Lung (tissue), 12 donors: ENCODE data around the gene BASP1. TPM values are rescaled to one million over a fixed set of nuclear protein-coding genes. Genes with fewer than 3 reads are reported as not detected.

ENCODE experiments used
- ATAC-seq: fragments of 200-7000 bp; cut with Tn5 transposase; one replicate; pipeline ENCODE4 v1.9.1; 2020; ENCODE audit warnings: moderate number of reproducible peaks; ENCODE audit not compliant: insufficient read depth, low FRiP score
- DNase-seq, 3 donors: peaks; one replicate each; pipeline ENCODE4 v3.0.0-alpha.2; 2013 to 2017
- H3K27ac ChIP-seq, 2 donors: one replicate each; pipeline ENCODE4 v1.5.1; 2013; ENCODE audit warnings: mild to moderate bottlenecking in 2 of 2, moderate library complexity in 2 of 2, control low read depth in 1 of 2, inconsistent platforms in 1 of 2, low read depth in 1 of 2, low read length in 1 of 2
- H3K27me3 ChIP-seq, 3 donors: one replicate each; pipeline ENCODE4 v1.5.1; 2013; ENCODE audit warnings: low read length in 2 of 3; ENCODE audit not compliant: control insufficient read depth in 3 of 3, insufficient read depth in 3 of 3
- H3K36me3 ChIP-seq, 4 donors: one replicate each; pipeline ENCODE4 v1.5.1; 2013; ENCODE audit warnings: low read length in 4 of 4, mild to moderate bottlenecking in 1 of 4, moderate library complexity in 1 of 4; ENCODE audit not compliant: control insufficient read depth in 4 of 4, insufficient read depth in 4 of 4
- H3K4me1 ChIP-seq, 5 donors: one replicate each; pipeline ENCODE4 v1.5.1; 2013; ENCODE audit warnings: low read length in 5 of 5, mild to moderate bottlenecking in 2 of 5, moderate library complexity in 1 of 5; ENCODE audit not compliant: control insufficient read depth in 5 of 5, insufficient read depth in 5 of 5
- H3K4me3 ChIP-seq: one replicate; pipeline ENCODE4 v1.5.1; 2013; ENCODE audit warnings: mild to moderate bottlenecking, control low read depth, moderate library complexity
- H3K9ac ChIP-seq, 2 donors: one replicate each; pipeline ENCODE4 v1.5.1; 2013; ENCODE audit warnings: low read length in 2 of 2, control low read depth in 1 of 2; ENCODE audit not compliant: insufficient read depth in 1 of 2
- H3K9me3 ChIP-seq, 4 donors: one replicate each; pipeline ENCODE4 v1.5.1; 2013; ENCODE audit warnings: low read length in 3 of 4, mild to moderate bottlenecking in 1 of 4, moderate library complexity in 1 of 4; ENCODE audit not compliant: control insufficient read depth in 4 of 4, insufficient read depth in 3 of 4
- CTCF ChIP-seq: IDR thresholded peaks from 2 replicates; pipeline ENCODE4 v1.5.1; 2012; ENCODE audit warnings: mild to moderate bottlenecking; ENCODE audit errors: control extremely low read depth, extremely low read depth
- WGBS, 2 donors: extraction: QIAGEN DNeasy Blood & Tissue Kit; methylation state at CpG; one replicate each; pipeline ENCODE4 v1.1.7; 2013; 5-methylcytosine and 5-hydroxymethylcytosine counted together
- polyA plus RNA-seq, 2 donors: library from polyadenylated mRNA; stranded (reverse); fragments of 200-250 nt; gene quantifications; one replicate each; pipeline ENCODE4 v1.2.1, GENCODE V29; 2013
- total RNA-seq, 2 donors: library from RNA; depleted of rRNA in 1 of 2; stranded (reverse); fragments of >200 nt in 1 of 2; gene quantifications; one replicate each; pipeline ENCODE4 v1.2.1, GENCODE V29; 2014 to 2021
- donor health status: control.
- donor health status: control.
- donor health status: Bipolar disorder and iron deficiency.
- donor health status: healthy.
- donor health status: DM: yes; HTN: yes; CAD: no.

BASP1 gene
- total and polyA plus RNA-seq, 4 donors = 12.7 to 118 (median 33.2) TPM

- H3K36me3 ChIP-seq = no peaks in the 10 kb centered on the region
- H3K4me1 ChIP-seq = peaks cover 0 to 43% (median 11%) of the 10 kb centered on the region in 5 donors
- WGBS, 2 donors = 77 to 84% methylated on average over 1 of the region's 1 CpG
- DNase-seq = peak in 2 of 3 donors; percentile 54 to 75
- no peak for ATAC-seq
- no peaks in the 10 kb centered on the region for H3K9me3 ChIP-seq
- H3K4me3 ChIP-seq = no peak overlapping the region
- TF ChIP-seq CTCF = no peak
- H3K9ac ChIP-seq = no peak overlapping the region
- H3K27ac ChIP-seq = no peak overlapping the region
- no peaks in the 10 kb centered on the region for H3K27me3 ChIP-seq
These were observed 34.5 kb upstream of the BASP1 start for GRCh38 chr5:17182981-17183380.

- Histone ChIP-seq H3K9ac (no peak overlapping the region), H3K4me3 (no peak overlapping the region), H3K27me3 (no peaks in the 10 kb centered on the region), H3K4me1 (peaks cover 0 to 40% (median 11%) of the 10 kb centered on the region in 5 donors), H3K36me3 (no peaks in the 10 kb centered on the region), H3K9me3 (no peaks in the 10 kb centered on the region), H3K27ac (no peak overlapping the region)
- ATAC-seq (no peak), DNase-seq (no peak)
- 84 to 92% methylated on average over 7 of the region's 7 CpGs for WGBS, 2 donors
- TF ChIP-seq CTCF = no peak
These were observed 33.6 kb upstream of the BASP1 start for GRCh38 chr5:17183831-17184230.

- WGBS, 2 donors = 62 to 71% methylated on average over 1 of the region's 1 CpG
- ATAC-seq = no peak
These were observed 32.8 kb upstream of the BASP1 start for GRCh38 chr5:17184588-17184987.

More at GRCh38 chr5:17184588-17184987, 32.8 kb upstream of the BASP1 start:
- no peaks in the 10 kb centered on the region for H3K27me3 ChIP-seq
- H3K4me1 ChIP-seq = peaks cover 0 to 46% (median 11%) of the 10 kb centered on the region in 5 donors
- no peak overlapping the region for H3K9ac ChIP-seq
- no peak overlapping the region for H3K27ac ChIP-seq
- no peak overlapping the region for H3K4me3 ChIP-seq
- no peak for TF ChIP-seq CTCF
- peak; percentile 22 to 65 (median 57) for DNase-seq
- no peaks in the 10 kb centered on the region for H3K36me3 ChIP-seq
- H3K9me3 ChIP-seq = no peaks in the 10 kb centered on the region
